CD4-positive, alpha-beta T cell treated with Interleukin-10 for 1 hour (primary cell): ENCODE measurements around the gene TMEM145.
"Not testable (repeated sequence)": the region's sequence is repeated elsewhere in the genome, so short reads cannot be mapped to it uniquely, and the experiment has no call there.

Experiments
- DNase-seq: peaks from one replicate; pipeline ENCODE4 v3.0.0-alpha.2; 2020

TMEM145 gene

GRCh38 chr19:42313096-42313839, at the start of gene TMEM145:
TSS of gene TMEM145 (plus strand) at chr19:42313309. CDS start at chr19:42313377, 68 bp downstream.
- peak; percentile 28 for DNase-seq

GRCh38 chr19:42266105-42266504, 47.0 kb upstream of the TMEM145 start:
- not testable (repeated sequence) for DNase-seq

- not testable (repeated sequence) for DNase-seq
These were observed 46.0 kb upstream of the TMEM145 start for GRCh38 chr19:42266928-42267603.

- no peak for DNase-seq
These were observed 45.4 kb upstream of the TMEM145 start for GRCh38 chr19:42267644-42268141.

GRCh38 chr19:42268142-42268703, 44.9 kb upstream of the TMEM145 start:
- DNase-seq = peak; percentile 100

GRCh38 chr19:42268704-42269477, 44.2 kb upstream of the TMEM145 start, which contains the start of gene CIC:
TSS of gene CIC (plus strand) at chr19:42269252. CDS start at chr19:42271784, 2,532 bp downstream.
- DNase-seq = peak; percentile 100

GRCh38 chr19:42269478-42270345, 43.4 kb upstream of the TMEM145 start:
- peak; percentile 56 for DNase-seq

GRCh38 chr19:42270346-42271044, 42.6 kb upstream of the TMEM145 start:
- DNase-seq = peak; percentile 87

- no peak for DNase-seq
These were observed 42.1 kb upstream of the TMEM145 start for GRCh38 chr19:42271045-42271419.

- DNase-seq = no peak
These were observed 41.1 kb upstream of the TMEM145 start for GRCh38 chr19:42271861-42272534.

- no peak for DNase-seq
These were observed 40.6 kb upstream of the TMEM145 start for GRCh38 chr19:42272535-42272897.

- DNase-seq = no peak
These were observed 40.1 kb upstream of the TMEM145 start for GRCh38 chr19:42272989-42273406.

- DNase-seq = no peak
These were observed 39.6 kb upstream of the TMEM145 start for GRCh38 chr19:42273407-42274064.

- DNase-seq = no peak
These were observed 38.9 kb upstream of the TMEM145 start for GRCh38 chr19:42274065-42274682.

- DNase-seq = no peak
These were observed 38.0 kb upstream of the TMEM145 start for GRCh38 chr19:42275103-42275502.

- no peak for DNase-seq
These were observed 37.6 kb upstream of the TMEM145 start for GRCh38 chr19:42275517-42275916.

- DNase-seq = no peak
These were observed 36.8 kb upstream of the TMEM145 start for GRCh38 chr19:42276284-42276683.

GRCh38 chr19:42276821-42277220, 36.3 kb upstream of the TMEM145 start:
- DNase-seq = no peak

GRCh38 chr19:42277821-42278451, 35.2 kb upstream of the TMEM145 start:
- no peak for DNase-seq
